Neural cell (in vitro differentiated cells): ENCODE data around the gene PRTFDC1.

ENCODE experiments used
- CTCF ChIP-seq: fragments of 450-650 bp; IDR thresholded peaks from 2 replicates; pipeline ENCODE4 v1.5.1; 2014; ENCODE audit warnings: antibody characterized with exemption, mild to moderate bottlenecking, moderate library complexity; ENCODE audit not compliant: poor library complexity, severe bottlenecking
- SMC3 ChIP-seq: fragments of 450-650 bp; conservative IDR thresholded peaks from 2 replicates; pipeline ENCODE4 v1.6.1; 2014; ENCODE audit warnings: antibody characterized with exemption, mild to moderate bottlenecking, moderate library complexity; ENCODE audit not compliant: poor library complexity

- TF ChIP-seq SMC3 (no peak), CTCF (no peak)
Observed at GRCh38 chr10:24854256-24854655, 98.2 kb downstream of the PRTFDC1 start.
